Measurements from ENCODE around the gene PCSK5.

- TF ChIP-seq TEAD4 (IDR thresholded peaks at IDR 0.05) (no peak), RAD21 (IDR thresholded peaks at IDR 0.05; ENCODE audit: low read depth) (no peak), CREB1 (IDR thresholded peaks at IDR 0.05; ENCODE audit: low read depth) (no peak)
Observed at GRCh38 chr9:76082057-76082456, 191.6 kb downstream of the PCSK5 start.

Data from Ishikawa (cell line).